DMS114 treated with DMSO at 0.1 percent for 48 hours (cell line): ENCODE data around the gene GNG3.

Experiments used
- DNase-seq: peaks from one replicate; lab custom pipeline; 2025; ENCODE audit not compliant: unreplicated experiment; lab: John Stamatoyannopoulos, UW

GNG3 gene

DNA sequence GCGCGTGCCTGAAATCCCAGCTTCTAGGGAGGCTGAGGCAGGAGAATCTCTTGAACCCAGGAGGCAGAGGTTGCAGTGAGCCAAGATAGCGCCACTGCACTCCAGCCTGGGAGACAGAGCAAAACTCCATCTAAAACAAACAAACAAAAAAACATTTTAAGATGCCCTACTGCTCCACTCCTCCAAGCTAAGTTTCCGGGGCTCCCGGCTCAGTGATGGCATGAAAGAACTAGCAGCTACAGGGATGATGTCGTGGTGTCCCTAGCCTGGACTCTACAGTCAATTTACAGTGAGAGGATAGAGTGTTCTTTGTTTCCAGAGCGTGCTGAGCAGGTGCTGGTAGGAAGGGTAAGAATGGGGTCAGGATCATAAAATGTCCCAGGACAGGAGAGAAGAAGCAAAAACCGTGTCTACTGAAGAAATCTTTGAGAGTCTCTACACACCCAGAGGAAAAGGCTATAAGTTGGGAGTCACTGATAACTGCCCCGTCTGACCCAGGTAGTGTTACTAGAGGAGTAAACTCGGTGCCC, 47.7 kb downstream of the GNG3 start:
- no peak for DNase-seq

DNA sequence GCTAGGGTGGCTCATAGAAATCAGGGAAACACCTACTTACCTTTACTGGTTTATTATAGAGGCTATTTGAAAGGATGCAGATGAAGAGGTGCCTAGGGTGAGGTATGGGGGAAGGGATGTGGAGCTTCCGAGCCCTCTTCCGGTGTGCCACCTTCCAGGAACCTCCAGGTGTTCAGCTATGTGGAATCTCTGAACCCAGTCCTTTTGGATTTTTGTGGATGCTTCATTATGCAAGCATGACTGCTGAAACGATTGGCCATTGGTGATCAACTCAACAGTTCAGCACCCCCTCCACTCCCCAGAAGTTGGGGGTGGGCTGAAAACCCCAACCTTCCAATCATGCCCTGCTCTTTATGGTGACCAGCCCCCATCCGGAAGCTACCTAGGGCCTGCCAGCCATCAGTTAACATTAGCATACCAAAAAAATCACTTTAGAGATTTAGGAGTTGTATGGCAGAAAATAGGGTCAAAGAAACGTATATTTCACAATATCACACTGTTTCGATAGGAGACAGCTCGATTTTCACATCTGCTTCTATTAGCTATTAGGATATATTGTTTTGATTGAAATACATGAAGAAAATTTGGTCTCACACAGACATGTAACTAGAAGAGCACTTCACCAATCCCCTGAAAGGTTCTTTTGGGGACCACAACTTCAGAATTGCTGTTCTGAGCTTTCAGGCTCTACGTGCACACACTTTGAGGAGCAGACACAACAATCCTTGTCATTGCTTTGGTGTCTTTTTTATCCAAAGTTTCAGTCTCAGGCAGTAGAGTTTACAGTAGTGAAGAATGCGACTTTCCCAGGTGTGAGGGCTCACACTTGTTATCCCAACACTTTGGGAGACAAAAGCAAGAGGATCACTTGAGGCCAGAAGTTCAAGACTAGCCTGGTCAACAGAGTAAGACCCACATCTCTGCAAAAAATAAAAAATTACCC, 50.6 kb downstream of the GNG3 start:
- DNase-seq, result no peak
